NK-92 treated with Interleukin-12 subunit alpha and Interleukin-12 subunit beta, amount 100 ng/mL, for 24 hours (cell line): ENCODE measurements around the gene TMPRSS11A.

Experiments
- DNase-seq: peaks from one replicate; lab custom pipeline; 2025; lab: John Stamatoyannopoulos, UW

The TMPRSS11A gene

DNA sequence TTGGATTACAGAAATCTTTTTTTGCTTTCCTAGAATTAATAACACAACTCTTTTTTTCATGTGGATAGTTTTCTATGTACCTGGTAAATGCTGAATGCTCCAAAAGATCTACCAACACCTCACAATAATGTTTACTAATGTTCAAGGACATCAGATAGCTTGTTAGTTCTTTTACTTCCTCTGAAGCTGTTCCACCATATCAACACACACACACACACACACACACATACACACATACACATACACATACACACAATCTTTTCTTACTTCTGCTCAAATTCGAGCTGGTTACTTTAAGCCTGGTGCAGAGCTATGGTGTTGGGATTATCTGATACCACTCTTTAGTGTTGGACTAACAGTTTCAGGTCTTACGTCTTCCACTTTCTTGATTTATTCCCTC lies 51.2 kb downstream of the TMPRSS11A start:
- no peak for DNase-seq

GRCh38 chr4:67911638-67912037 lies 51.7 kb downstream of the TMPRSS11A start:
- DNase-seq: no peak

- DNase-seq: no peak
These were observed 52.2 kb downstream of the TMPRSS11A start for GRCh38 chr4:67911141-67911540.

DNA sequence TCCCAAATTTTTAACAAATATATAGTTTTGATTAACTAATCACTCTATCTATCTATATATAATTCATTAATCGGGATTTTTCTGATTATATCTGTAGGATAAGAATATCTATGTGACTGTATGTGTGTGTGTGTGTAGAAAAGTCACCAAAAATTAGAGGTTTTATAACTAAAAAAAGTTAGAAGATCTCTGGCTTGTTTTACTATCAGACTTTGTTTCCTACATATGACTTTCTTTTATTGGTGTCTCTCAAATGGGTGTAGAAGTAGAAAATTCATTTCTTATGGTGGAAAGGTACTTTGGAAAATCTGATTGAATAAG lies 52.7 kb downstream of the TMPRSS11A start:
- DNase-seq: no peak

DNA sequence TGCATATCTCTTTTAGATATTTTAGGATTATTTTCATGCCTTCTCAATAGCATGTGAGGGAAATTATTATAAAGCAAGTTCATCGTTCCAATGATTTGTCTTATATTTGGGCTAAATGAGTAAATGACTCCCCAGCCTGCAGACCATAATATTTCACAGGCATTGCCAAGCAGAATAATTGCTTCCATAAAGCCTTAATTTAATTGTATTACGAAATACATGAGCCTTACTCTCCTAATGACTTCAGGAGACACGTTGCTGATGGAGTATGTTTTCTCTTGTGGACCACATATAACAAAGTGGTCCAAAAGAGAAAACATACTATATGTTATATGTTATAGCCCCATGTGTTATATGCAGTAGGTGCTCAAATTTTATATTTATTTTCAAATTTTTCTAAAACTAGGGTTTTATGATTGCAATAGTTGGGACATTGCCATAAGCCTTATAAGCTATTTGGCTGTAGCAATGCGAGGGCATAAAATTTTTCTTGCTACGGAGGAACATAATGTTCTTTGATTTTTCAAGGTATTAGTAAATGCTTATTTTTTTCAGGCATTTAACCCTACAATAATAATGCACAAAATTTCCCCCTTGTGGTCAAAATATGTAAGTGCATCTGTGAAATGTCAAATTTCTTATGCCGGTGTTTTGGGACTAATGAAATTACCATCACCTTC lies 53.2 kb downstream of the TMPRSS11A start:
- DNase-seq: no peak

GRCh38 chr4:67907650-67908049 lies 55.6 kb downstream of the TMPRSS11A start:
- no peak for DNase-seq

DNA sequence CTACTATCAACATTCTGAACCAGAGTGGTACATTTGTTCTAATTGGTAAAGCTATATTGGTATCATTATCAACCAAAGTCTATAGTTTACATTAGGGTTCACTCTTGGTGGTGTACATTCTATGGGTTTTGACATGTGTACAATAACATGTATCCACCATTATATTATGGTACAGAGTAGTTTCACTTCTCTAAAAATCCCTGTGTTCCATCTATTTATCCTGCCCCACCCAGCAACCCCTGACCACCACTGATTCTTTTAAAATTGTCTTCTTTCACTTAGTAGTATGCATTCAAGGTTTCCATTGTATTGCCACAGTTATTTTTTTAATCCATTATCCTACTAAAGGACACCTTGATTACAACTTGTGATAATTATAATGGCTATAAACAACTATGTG lies 64.2 kb downstream of the TMPRSS11A start:
- no peak for DNase-seq

DNA sequence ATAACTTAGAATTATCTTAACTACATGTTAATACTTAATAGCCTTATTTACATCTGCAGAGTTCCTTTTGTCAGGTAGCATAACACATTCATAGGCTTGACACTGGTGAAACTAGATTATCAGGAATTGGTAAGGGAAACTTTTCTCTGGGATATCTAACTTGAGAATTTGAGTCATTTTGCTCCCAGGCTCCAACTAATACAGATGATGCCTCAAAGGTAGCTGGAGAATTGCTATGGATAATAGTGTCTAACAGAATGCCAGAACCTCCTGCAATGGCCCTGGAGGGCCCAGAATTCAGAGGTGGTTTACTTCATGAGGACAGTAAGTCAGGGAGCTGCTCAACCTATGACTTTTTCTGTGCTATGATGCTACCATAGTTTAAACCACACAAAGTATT lies 65.6 kb downstream of the TMPRSS11A start:
- DNase-seq: no peak

- DNase-seq: no peak
These were observed 66.8 kb downstream of the TMPRSS11A start for GRCh38 chr4:67896421-67897065.

DNA sequence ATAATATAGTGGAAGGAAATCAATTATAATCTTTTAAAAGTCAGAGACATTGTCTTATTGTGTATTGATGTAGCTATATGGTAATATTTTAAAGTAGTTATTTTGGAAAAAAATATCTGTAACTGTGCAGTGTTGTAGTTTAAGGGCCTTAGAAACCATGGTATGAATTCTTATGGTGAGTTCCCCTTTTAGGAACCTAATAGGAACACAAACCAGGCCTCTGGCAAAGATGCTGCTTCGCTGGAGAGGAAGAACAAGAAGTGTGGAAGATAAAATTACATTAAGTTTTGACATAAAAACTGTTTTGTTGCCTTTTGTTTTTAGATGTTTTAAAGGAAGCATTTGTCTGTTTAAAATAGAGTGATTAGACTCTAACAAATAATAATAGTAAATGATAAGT lies 68.6 kb downstream of the TMPRSS11A start:
- DNase-seq: no peak

DNA sequence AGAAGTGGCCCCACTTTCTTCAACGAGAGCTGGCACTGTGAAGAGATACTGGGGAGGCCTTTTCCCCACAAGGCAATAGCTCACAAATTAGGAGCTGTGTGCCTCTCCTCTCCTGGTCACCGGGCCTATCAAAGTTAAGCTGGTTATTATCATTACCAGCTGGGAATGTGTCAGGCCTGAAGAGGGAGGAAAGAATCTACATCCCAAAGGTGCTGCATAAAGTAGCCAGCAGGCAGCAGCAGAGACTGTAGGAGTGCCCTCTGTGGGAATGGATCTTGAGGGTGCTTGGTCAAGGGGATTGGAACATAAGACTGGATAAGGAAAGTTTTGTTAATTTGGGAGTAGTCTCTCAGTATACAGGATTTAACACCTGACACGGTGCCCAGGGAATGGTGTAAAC lies 70.4 kb downstream of the TMPRSS11A start:
- DNase-seq: no peak

GRCh38 chr4:67892253-67892652 lies 71.0 kb downstream of the TMPRSS11A start:
- no peak for DNase-seq

- no peak for DNase-seq
These were observed 71.6 kb downstream of the TMPRSS11A start for GRCh38 chr4:67891645-67892044.

- no peak for DNase-seq
These were observed 77.0 kb downstream of the TMPRSS11A start for GRCh38 chr4:67886281-67886680.

- no peak for DNase-seq
These were observed 77.5 kb downstream of the TMPRSS11A start for GRCh38 chr4:67885762-67886161.

GRCh38 chr4:67884701-67885100 lies 78.6 kb downstream of the TMPRSS11A start:
- no peak for DNase-seq

GRCh38 chr4:67883902-67884301 lies 79.4 kb downstream of the TMPRSS11A start, which contains the start of gene TMPRSS11D:
Gene TMPRSS11D (minus strand): TSS chr4:67884002. CDS start chr4:67883933, 69 bp downstream.
- DNase-seq: no peak

GRCh38 chr4:67883458-67883857 lies 79.8 kb downstream of the TMPRSS11A start:
- DNase-seq: no peak

- DNase-seq: no peak
These were observed 82.3 kb downstream of the TMPRSS11A start for GRCh38 chr4:67880866-67881610.

DNA sequence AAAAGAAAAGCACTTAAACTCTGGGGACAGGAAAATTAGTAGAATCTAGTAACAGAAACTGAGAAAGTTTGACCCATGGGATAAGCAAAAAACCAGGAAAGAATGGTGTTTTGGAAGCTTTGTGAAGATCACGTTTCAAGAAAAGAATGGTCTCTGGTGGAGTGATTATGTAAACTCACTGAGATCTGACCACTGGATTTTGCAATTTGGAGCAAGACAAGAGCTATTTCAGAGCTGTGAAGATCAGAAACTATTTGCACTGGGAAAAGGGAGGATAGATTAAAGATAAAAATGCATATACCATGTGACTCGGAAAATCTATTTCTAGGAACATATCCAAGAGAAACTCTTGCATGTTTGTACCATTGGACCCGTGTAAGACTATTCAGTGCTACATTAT lies 83.8 kb downstream of the TMPRSS11A start:
- no peak for DNase-seq

DNA sequence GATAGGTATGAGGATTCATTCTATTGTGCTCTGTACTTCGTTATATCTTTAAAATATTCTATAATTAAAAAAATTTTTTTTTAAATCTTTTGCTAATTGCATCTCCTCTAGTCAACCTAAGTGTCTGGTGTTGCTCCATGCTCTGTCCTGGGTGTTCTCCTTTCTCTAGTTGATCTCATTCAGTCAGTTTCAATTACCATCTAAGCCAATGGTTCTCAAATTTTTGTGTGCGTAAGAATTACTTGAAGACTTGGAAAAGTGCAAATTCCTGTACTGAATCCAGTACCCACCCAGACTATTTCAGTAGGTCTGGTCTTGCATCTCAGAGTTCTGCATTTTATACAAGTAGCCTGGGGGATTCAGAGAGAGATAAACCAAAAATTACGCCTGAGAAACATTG lies 86.2 kb downstream of the TMPRSS11A start:
- DNase-seq: no peak

DNA sequence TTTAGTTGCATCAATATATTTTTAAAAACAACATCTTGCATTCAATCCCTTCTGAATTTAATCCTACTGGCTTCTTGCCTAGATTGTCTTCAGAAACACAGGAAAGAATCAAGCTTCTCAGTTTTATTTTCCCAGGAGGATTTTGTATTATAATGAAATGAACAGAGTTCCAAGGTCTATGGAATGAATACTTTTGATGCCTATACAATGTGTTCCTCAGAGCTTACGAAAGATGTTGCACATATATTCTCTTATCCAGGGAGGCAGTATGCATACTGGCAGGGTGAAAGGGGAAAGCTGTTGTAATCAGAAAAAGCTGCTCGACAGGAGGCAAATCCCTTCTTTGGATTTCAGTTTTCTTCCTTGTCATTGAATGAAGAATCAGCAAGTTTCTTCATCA lies 88.3 kb downstream of the TMPRSS11A start:
- DNase-seq: no peak

GRCh38 chr4:67873116-67873515 lies 90.2 kb downstream of the TMPRSS11A start:
- DNase-seq: no peak
